ENCODE results near the gene TRAF1. TPM values are rescaled to one million over a fixed set of nuclear protein-coding genes. Genes with fewer than 3 reads are reported as not detected.

Gene TRAF1
- total RNA-seq, 1 experiment from 2014 or later = 1.8 TPM

DNA sequence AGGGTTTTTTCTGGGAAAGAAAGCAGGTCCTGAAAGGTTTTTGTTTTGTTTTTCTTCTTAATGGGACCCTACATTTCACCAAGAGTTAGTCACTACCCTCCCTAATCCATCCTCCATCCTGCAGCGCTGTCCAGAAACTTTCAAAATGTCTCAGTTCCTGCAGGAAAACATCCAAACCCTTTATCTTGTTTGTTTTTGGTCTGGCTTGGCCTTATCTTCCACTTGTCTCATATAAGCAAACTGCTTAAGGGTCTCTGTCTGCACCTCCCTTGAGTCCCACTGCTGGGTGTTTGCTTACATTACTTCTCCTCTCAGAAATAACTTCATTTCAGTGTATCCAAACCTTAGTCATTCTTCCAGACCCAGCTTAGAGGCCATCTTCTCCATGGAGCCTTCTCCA, 11.0 kb upstream of the TRAF1 start:
- CTCF ChIA-PET = no interaction called here
- H3K4me3 Mint-ChIP-seq = no peak overlapping the region
- peaks cover 6% of the 10 kb centered on the region; the same call in 1 of the 2 replicates for H3K27me3 Mint-ChIP-seq (ENCODE audit: low read depth)
- POLR2A ChIA-PET = no interaction called here
- peaks cover 21% of the 10 kb centered on the region for H3K4me1 Mint-ChIP-seq
- no peaks in the 10 kb centered on the region for H3K36me3 Mint-ChIP-seq
- TF ChIP-seq SMAD4 (CRISPR knock-in tag; IDR thresholded peaks at IDR 0.05) = no peak
- TF ChIP-seq, protein P1, sequence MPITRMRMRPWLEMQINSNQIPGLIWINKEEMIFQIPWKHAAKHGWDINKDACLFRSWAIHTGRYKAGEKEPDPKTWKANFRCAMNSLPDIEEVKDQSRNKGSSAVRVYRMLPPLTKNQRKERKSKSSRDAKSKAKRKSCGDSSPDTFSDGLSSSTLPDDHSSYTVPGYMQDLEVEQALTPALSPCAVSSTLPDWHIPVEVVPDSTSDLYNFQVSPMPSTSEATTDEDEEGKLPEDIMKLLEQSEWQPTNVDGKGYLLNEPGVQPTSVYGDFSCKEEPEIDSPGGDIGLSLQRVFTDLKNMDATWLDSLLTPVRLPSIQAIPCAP (CRISPR knock-in tag; IDR thresholded peaks at IDR 0.05) = no peak
- TF ChIP-seq GABPB1 (CRISPR knock-in tag; IDR thresholded peaks at IDR 0.05) = no peak
- TF ChIP-seq, protein P2, sequence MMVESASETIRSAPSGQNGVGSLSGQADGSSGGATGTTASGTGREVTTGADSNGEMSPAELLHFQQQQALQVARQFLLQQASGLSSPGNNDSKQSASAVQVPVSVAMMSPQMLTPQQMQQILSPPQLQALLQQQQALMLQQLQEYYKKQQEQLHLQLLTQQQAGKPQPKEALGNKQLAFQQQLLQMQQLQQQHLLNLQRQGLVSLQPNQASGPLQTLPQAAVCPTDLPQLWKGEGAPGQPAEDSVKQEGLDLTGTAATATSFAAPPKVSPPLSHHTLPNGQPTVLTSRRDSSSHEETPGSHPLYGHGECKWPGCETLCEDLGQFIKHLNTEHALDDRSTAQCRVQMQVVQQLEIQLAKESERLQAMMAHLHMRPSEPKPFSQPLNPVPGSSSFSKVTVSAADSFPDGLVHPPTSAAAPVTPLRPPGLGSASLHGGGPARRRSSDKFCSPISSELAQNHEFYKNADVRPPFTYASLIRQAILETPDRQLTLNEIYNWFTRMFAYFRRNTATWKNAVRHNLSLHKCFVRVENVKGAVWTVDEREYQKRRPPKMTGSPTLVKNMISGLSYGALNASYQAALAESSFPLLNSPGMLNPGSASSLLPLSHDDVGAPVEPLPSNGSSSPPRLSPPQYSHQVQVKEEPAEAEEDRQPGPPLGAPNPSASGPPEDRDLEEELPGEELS (CRISPR knock-in tag; IDR thresholded peaks at IDR 0.05) = no peak
- no peak for TF ChIP-seq NFATC4 (CRISPR knock-in tag; IDR thresholded peaks at IDR 0.05)
- TF ChIP-seq, protein P3, sequence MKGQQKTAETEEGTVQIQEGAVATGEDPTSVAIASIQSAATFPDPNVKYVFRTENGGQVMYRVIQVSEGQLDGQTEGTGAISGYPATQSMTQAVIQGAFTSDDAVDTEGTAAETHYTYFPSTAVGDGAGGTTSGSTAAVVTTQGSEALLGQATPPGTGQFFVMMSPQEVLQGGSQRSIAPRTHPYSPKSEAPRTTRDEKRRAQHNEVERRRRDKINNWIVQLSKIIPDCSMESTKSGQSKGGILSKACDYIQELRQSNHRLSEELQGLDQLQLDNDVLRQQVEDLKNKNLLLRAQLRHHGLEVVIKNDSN (CRISPR knock-in tag; IDR thresholded peaks at IDR 0.05) = no peak
- ATAC-seq (no peak), DNase-seq (ENCODE audit: low spot score) (no peak)
- no peak overlapping the region for H3K27ac Mint-ChIP-seq
- H3K9me3 Mint-ChIP-seq = no peaks in the 10 kb centered on the region

DNA sequence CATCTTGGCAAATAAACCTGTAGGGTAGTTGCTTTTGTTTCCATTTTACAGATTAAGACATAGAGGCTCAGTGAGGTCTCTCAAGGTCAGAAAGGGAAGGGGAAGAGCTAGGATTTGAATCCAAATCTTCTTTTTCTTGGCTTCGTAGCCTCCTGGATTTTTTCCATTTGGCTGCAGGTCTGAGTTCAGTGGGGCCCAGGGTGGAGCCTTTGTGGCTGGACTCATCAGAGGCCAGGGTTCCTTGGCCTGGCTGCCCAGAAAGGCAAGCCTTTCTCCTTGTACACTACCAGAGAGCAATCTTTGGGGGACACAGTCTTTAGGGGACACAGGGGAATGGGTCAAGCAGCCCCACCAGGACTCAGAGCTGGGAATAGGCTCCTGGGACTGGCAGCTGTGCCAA, 10.5 kb upstream of the TRAF1 start:
- Mint-ChIP-seq H3K9me3 (no peaks in the 10 kb centered on the region), H3K27ac (no peak overlapping the region), H3K4me3 (no peak overlapping the region), H3K4me1 (peaks cover 16% of the 10 kb centered on the region), H3K27me3 (ENCODE audit: low read depth) (peaks cover 6% of the 10 kb centered on the region; the same call in 1 of the 2 replicates), H3K36me3 (no peaks in the 10 kb centered on the region)
- CTCF ChIA-PET = interaction anchor here (1.1 to 3.6 kb wide), 2 partner anchors 21 to 43 kb away, joined by 3 to 12 read pairs; no protein-coding TSS in a partner anchor
- POLR2A ChIA-PET = no interaction called here
- DNase-seq (ENCODE audit: low spot score) = no peak
- TF ChIP-seq EMX1 (CRISPR knock-in tag; IDR thresholded peaks at IDR 0.05) (no peak), ZNF416 (CRISPR knock-in tag; IDR thresholded peaks at IDR 0.05) (no peak), ETV6 (CRISPR knock-in tag; IDR thresholded peaks at IDR 0.05) (no peak), GRHL2 (CRISPR knock-in tag; IDR thresholded peaks at IDR 0.05; ENCODE audit: insufficient replicate concordance, severe bottlenecking) (no peak)
- TF ChIP-seq, protein P4, sequence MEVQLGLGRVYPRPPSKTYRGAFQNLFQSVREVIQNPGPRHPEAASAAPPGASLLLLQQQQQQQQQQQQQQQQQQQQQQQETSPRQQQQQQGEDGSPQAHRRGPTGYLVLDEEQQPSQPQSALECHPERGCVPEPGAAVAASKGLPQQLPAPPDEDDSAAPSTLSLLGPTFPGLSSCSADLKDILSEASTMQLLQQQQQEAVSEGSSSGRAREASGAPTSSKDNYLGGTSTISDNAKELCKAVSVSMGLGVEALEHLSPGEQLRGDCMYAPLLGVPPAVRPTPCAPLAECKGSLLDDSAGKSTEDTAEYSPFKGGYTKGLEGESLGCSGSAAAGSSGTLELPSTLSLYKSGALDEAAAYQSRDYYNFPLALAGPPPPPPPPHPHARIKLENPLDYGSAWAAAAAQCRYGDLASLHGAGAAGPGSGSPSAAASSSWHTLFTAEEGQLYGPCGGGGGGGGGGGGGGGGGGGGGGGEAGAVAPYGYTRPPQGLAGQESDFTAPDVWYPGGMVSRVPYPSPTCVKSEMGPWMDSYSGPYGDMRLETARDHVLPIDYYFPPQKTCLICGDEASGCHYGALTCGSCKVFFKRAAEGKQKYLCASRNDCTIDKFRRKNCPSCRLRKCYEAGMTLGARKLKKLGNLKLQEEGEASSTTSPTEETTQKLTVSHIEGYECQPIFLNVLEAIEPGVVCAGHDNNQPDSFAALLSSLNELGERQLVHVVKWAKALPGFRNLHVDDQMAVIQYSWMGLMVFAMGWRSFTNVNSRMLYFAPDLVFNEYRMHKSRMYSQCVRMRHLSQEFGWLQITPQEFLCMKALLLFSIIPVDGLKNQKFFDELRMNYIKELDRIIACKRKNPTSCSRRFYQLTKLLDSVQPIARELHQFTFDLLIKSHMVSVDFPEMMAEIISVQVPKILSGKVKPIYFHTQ (CRISPR knock-in tag; IDR thresholded peaks at IDR 0.05) = no peak
- TF ChIP-seq, protein P5, sequence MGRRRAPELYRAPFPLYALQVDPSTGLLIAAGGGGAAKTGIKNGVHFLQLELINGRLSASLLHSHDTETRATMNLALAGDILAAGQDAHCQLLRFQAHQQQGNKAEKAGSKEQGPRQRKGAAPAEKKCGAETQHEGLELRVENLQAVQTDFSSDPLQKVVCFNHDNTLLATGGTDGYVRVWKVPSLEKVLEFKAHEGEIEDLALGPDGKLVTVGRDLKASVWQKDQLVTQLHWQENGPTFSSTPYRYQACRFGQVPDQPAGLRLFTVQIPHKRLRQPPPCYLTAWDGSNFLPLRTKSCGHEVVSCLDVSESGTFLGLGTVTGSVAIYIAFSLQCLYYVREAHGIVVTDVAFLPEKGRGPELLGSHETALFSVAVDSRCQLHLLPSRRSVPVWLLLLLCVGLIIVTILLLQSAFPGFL (CRISPR knock-in tag; IDR thresholded peaks at IDR 0.05; ENCODE audit: borderline replicate concordance) = no peak
- TF ChIP-seq, protein P6, sequence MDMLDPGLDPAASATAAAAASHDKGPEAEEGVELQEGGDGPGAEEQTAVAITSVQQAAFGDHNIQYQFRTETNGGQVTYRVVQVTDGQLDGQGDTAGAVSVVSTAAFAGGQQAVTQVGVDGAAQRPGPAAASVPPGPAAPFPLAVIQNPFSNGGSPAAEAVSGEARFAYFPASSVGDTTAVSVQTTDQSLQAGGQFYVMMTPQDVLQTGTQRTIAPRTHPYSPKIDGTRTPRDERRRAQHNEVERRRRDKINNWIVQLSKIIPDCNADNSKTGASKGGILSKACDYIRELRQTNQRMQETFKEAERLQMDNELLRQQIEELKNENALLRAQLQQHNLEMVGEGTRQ (CRISPR knock-in tag; IDR thresholded peaks at IDR 0.05) = no peak
- no peak for ATAC-seq

DNA sequence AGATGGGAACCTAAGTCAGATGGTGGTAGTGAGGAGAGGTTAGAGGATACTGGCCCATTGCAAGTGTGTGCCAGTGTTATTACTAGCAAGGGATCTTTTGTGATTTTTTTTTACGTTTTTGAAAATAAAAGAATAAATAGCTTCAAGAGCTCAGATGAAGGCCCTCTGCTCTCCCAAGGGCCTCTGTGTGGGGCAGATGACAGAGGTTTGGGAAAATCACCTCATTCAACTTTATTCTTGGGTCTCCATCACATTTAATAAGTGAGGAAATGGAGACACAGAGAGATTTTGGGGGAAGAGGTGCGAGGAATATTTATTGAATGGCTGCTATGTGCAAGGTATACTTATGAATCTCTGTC, 10.1 kb upstream of the TRAF1 start:
- no peak overlapping the region for H3K4me3 Mint-ChIP-seq
- peaks cover 6% of the 10 kb centered on the region; the same call in 1 of the 2 replicates for H3K27me3 Mint-ChIP-seq (ENCODE audit: low read depth)
- H3K27ac Mint-ChIP-seq = no peak overlapping the region
- peaks cover 15% of the 10 kb centered on the region for H3K4me1 Mint-ChIP-seq
- H3K36me3 Mint-ChIP-seq = no peaks in the 10 kb centered on the region
- ATAC-seq = no peak
- ChIA-PET CTCF (interaction anchor here (1.1 to 3.6 kb wide), 2 partner anchors 20 to 43 kb away, joined by 3 to 12 read pairs; no protein-coding TSS in a partner anchor), POLR2A (no interaction called here)
- no peak for DNase-seq (ENCODE audit: low spot score)
- H3K9me3 Mint-ChIP-seq = no peaks in the 10 kb centered on the region
- TF ChIP-seq ZNF263 (CRISPR knock-in tag; IDR thresholded peaks at IDR 0.05; ENCODE audit: low read depth) = no peak
- no peak for TF ChIP-seq HMGA2 (CRISPR knock-in tag; IDR thresholded peaks at IDR 0.05)
- no peak for TF ChIP-seq EMX1 (CRISPR knock-in tag; IDR thresholded peaks at IDR 0.05)
- TF ChIP-seq TEAD4 (CRISPR knock-in tag; IDR thresholded peaks at IDR 0.05) = no peak
- no peak for TF ChIP-seq ZNF671 (CRISPR knock-in tag; IDR thresholded peaks at IDR 0.05)
- TF ChIP-seq ZNF423 (CRISPR knock-in tag; IDR thresholded peaks at IDR 0.05) = no peak
- TF ChIP-seq, protein P7, sequence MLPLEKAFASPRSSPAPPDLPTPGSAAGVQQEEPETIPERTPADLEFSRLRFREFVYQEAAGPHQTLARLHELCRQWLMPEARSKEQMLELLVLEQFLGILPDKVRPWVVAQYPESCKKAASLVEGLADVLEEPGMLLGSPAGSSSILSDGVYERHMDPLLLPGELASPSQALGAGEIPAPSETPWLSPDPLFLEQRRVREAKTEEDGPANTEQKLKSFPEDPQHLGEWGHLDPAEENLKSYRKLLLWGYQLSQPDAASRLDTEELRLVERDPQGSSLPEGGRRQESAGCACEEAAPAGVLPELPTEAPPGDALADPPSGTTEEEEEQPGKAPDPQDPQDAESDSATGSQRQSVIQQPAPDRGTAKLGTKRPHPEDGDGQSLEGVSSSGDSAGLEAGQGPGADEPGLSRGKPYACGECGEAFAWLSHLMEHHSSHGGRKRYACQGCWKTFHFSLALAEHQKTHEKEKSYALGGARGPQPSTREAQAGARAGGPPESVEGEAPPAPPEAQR (CRISPR knock-in tag; IDR thresholded peaks at IDR 0.05) = no peak
- no peak for TF ChIP-seq NFYB (CRISPR knock-in tag; conservative IDR thresholded peaks at IDR 0.05; ENCODE audit: low read depth)
- TF ChIP-seq, protein P8, sequence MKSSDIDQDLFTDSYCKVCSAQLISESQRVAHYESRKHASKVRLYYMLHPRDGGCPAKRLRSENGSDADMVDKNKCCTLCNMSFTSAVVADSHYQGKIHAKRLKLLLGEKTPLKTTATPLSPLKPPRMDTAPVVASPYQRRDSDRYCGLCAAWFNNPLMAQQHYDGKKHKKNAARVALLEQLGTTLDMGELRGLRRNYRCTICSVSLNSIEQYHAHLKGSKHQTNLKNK (CRISPR knock-in tag; IDR thresholded peaks at IDR 0.05) = no peak
- TF ChIP-seq, protein P9, sequence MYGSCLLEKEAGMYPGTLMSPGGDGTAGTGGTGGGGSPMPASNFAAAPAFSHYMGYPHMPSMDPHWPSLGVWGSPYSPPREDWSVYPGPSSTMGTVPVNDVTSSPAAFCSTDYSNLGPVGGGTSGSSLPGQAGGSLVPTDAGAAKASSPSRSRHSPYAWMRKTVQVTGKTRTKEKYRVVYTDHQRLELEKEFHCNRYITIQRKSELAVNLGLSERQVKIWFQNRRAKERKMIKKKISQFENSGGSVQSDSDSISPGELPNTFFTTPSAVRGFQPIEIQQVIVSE (CRISPR knock-in tag; IDR thresholded peaks at IDR 0.05; ENCODE audit: borderline replicate concordance) = no peak

Data from WTC11 (cell line).